K562 (cell line): ENCODE measurements around the gene PITHD1. TPM values are rescaled to one million over a fixed set of nuclear protein-coding genes. Genes with fewer than 3 reads are reported as not detected.

Source experiments
- ATF3 ChIP-seq, 2 experiments: fragments of 450-650 bp in 1 of 2; sonication (generic) in 1 of 2; formaldehyde crosslinking in 1 of 2; IDR thresholded peaks in 1 of 2; conservative IDR thresholded peaks in 1 of 2; 2 replicates each; pipeline versions ENCODE4 v1.6.1 to v1.8.1; 2016 to 2023; ENCODE audit warnings: mild to moderate bottlenecking in 2 of 2, moderate library complexity in 2 of 2, inconsistent platforms in 1 of 2, missing genetic modification reagents in 1 of 2
- BMI1 ChIP-seq: fragments of 150-350 bp; IDR thresholded peaks from 2 replicates; pipeline ENCODE4 v1.6.1; 2014; ENCODE audit warnings: low read length
- BRD4 ChIP-seq: fragments of 200-600 bp; sonication (generic); IDR thresholded peaks from 2 replicates; pipeline ENCODE4 v1.6.1; 2017; ENCODE audit warnings: inconsistent platforms
- CUX1 ChIP-seq: fragments of 200-800 bp; sonication (Bioruptor generic); IDR thresholded peaks from 2 replicates; pipeline ENCODE4 v1.6.1; 2016; ENCODE audit warnings: missing genetic modification characterization, missing compliant biosample characterization
- HNRNPK ChIP-seq: fragments of 200-400 bp; formaldehyde crosslinking; IDR thresholded peaks from one replicate; pipeline ENCODE4 v1.6.1; 2018; ENCODE audit warnings: mild to moderate bottlenecking, low read depth, low read length; ENCODE audit not compliant: poor library complexity, severe bottlenecking
- MLX ChIP-seq, 2 experiments: fragments of 450-650 bp in 1 of 2; sonication (generic) in 1 of 2; formaldehyde crosslinking; conservative IDR thresholded peaks; 2 replicates each; pipeline versions ENCODE4 v1.4.0 to v1.8.1; 2020 to 2022; ENCODE audit warnings: mild to moderate bottlenecking in 1 of 2, missing genetic modification reagents in 1 of 2
- MTA3 ChIP-seq: fragments of 450-650 bp; formaldehyde crosslinking; IDR thresholded peaks from 2 replicates; pipeline ENCODE4 v1.6.1; 2017; ENCODE audit warnings: mild to moderate bottlenecking, borderline replicate concordance
- NR2F6 ChIP-seq: fragments of 450-650 bp; formaldehyde crosslinking; IDR thresholded peaks from 2 replicates; pipeline ENCODE4 v1.4.0; 2020; ENCODE audit warnings: mild to moderate bottlenecking
- POLR2AphosphoS5 ChIP-seq: IDR thresholded peaks from 2 replicates; pipeline ENCODE4 v1.6.1; 2011; ENCODE audit warnings: mild to moderate bottlenecking, low read depth, low read length, moderate library complexity; ENCODE audit not compliant: control insufficient read depth, insufficient read depth
- SIN3B ChIP-seq: fragments of 450-650 bp; IDR thresholded peaks from 2 replicates; pipeline ENCODE4 v1.6.1; 2017; ENCODE audit warnings: low read depth, mild to moderate bottlenecking, moderate library complexity
- SMAD1 ChIP-seq: fragments of 150-350 bp; IDR thresholded peaks from 2 replicates; pipeline ENCODE4 v1.6.1; 2014; ENCODE audit warnings: low read length, low read depth; ENCODE audit not compliant: partially characterized antibody
- TCF3 ChIP-seq: sonication (generic); formaldehyde crosslinking; IDR thresholded peaks from 2 replicates; pipeline ENCODE4 v1.4.0; 2020; ENCODE audit warnings: mild to moderate bottlenecking, missing genetic modification reagents
- TFE3 ChIP-seq: fragments of 450-650 bp; formaldehyde crosslinking; IDR thresholded peaks from 2 replicates; pipeline ENCODE4 v1.4.0; 2020; ENCODE audit warnings: mild to moderate bottlenecking, mixed read lengths
- ZBTB17 ChIP-seq: fragments of 450-650 bp; formaldehyde crosslinking; IDR thresholded peaks from 2 replicates; pipeline ENCODE4 v1.4.0; 2020; ENCODE audit warnings: mild to moderate bottlenecking
- ZNF316 ChIP-seq: fragments of 450-650 bp; IDR thresholded peaks from 2 replicates; pipeline ENCODE4 v1.6.1; 2016
- ZNF583 ChIP-seq: fragments of 250-450 bp; sonication (Bioruptor Pico); IDR thresholded peaks from 2 replicates; pipeline ENCODE4 v1.4.0; 2020
- ZNF76 ChIP-seq: fragments of 250-450 bp; sonication (Bioruptor Pico); IDR thresholded peaks from 2 replicates; pipeline ENCODE4 v1.4.0; 2020; ENCODE audit warnings: mild to moderate bottlenecking, moderate library complexity, borderline replicate concordance
- polyA plus RNA-seq, 8 experiments: library from polyadenylated mRNA; depleted of rRNA in 4 of 8; stranded (reverse) in 5 of 8; unstranded in 3 of 8; fragments of >200 nt; fragmentation: Nextera tagmentation in 2 of 8; fragmentation: Illumina TruSeq in 1 of 8; extraction: Ambion mirVana in 2 of 8; extraction: Trizol in 1 of 8; gene quantifications; 2 replicates each; pipeline versions ENCODE4 v1.2.1 to v1.2.3, GENCODE V29; 2011 to 2014; ENCODE audit warnings: inconsistent platforms in 1 of 8, missing spikeins in 1 of 8
- total RNA-seq, 7 experiments: library from RNA; depleted of rRNA in 6 of 7; stranded (reverse); fragments of >200 nt in 6 of 7; fragmentation: Illumina TruSeq in 2 of 7; extraction: Trizol in 2 of 7; gene quantifications; 2 replicates each; pipeline versions ENCODE4 v1.2.1 to v1.2.3, GENCODE V29; 2011 to 2021; ENCODE audit warnings: low replicate concordance in 1 of 7

Gene PITHD1
- total and polyA plus RNA-seq, 9 of the 15 experiments (the other 6 are each of a cell fraction or from before 2014, with no cell fraction given), result 46.5 to 175 (median 149) TPM

- TF ChIP-seq POLR2AphosphoS5 (peak; percentile 92), ZNF583 (CRISPR knock-in tag) (0 out of 2 replicates have a peak, but pooled peaks have one; percentile 34), NR2F6 (CRISPR knock-in tag) (0 out of 2 replicates have a peak, but pooled peaks have one; percentile 29), ZNF316 (0 out of 2 replicates have a peak, but pooled peaks have one; percentile 15), SIN3B (peak; percentile 98), CUX1 (CRISPR knock-in tag) (no peak), ZNF76 (peak; percentile 93; the same call in 1 of the 2 replicates), MLX (CRISPR knock-in tag; conservative IDR thresholded peaks at IDR 0.05) (peak in 1 of 2 experiments; percentile 64; a peak in 2 of 4 replicates), TFE3 (peak; percentile 61), MTA3 (peak; percentile 83), TCF3 (peak; percentile 18; the same call in 1 of the 2 replicates), HNRNPK (peak; percentile 93), BMI1 (no peak), BRD4 (peak; percentile 70; the same call in 1 of the 2 replicates), ATF3 (IDR thresholded peaks at IDR 0.05) (no peak), ATF3 (CRISPR knock-in tag; conservative IDR thresholded peaks at IDR 0.05) (0 out of 2 replicates have a peak, but pooled peaks have one; percentile 56), ZBTB17 (CRISPR knock-in tag) (peak; percentile 68; the same call in 1 of the 2 replicates), SMAD1 (no peak)
These were observed 47.0 kb downstream of the PITHD1 start, which contains the start of gene HMGCL (continued) for GRCh38 chr1:23825076-23825761.
